SK-N-SH (cell line): ENCODE data around the gene R3HDM2. TPM values are rescaled to one million over a fixed set of nuclear protein-coding genes. Genes with fewer than 3 reads are reported as not detected.

Source experiments
- CTCF ChIA-PET: fragments of 300-600, 350-600 bp; formaldehyde crosslinking; extraction: SDS; loops from one replicate; lab custom pipeline; 2021; lab: Yijun Ruan, JAX
- POLR2A ChIA-PET: fragments of 350-600 bp; sonication (Branson Sonifier 250); formaldehyde crosslinking; extraction: SDS; loops from one replicate; lab custom pipeline; 2020; ENCODE audit warnings: antibody characterized with exemption, inconsistent platforms; lab: Yijun Ruan, JAX
- DNase-seq: peaks from one replicate; pipeline ENCODE4 v3.0.0; 2012
- H2AFZ ChIP-seq: fragments of 200-600 bp; sonication (generic); 2 replicates; pipeline ENCODE4 v1.8.1; 2016; ENCODE audit warnings: antibody characterized with exemption, mild to moderate bottlenecking, low read depth
- H3F3A ChIP-seq: fragments of 200-600 bp; sonication (generic); replicated peaks from 2 replicates; pipeline ENCODE3; 2016; ENCODE audit warnings: antibody characterized with exemption, mild to moderate bottlenecking; ENCODE audit not compliant: insufficient read depth
- H3K27ac ChIP-seq, 2 experiments: fragments of 200-500 bp in 1 of 2; fragments of 200-600 bp in 1 of 2; sonication (Bioruptor generic) in 1 of 2; sonication (generic), shearing (Covaris generic) in 1 of 2; 2 replicates each; pipeline versions ENCODE4 v1.5.1 to v1.6.1; 2014 to 2016; ENCODE audit warnings: low read depth in 2 of 2, inconsistent platforms in 1 of 2, low read length in 1 of 2, mild to moderate bottlenecking in 1 of 2, mixed read lengths in 1 of 2
- H3K27me3 ChIP-seq: fragments of 200-600 bp; sonication (generic), shearing (Covaris generic); 2 replicates; pipeline ENCODE4 v1.6.1; 2016; ENCODE audit warnings: mixed run types; ENCODE audit not compliant: insufficient read depth
- H3K36me3 ChIP-seq, 2 experiments: fragments of 200-500 bp in 1 of 2; fragments of 200-600 bp in 1 of 2; sonication (Bioruptor generic) in 1 of 2; sonication (generic) in 1 of 2; replicated peaks in 1 of 2; 2 replicates each; pipeline versions ENCODE3 to v1.5.1; 2014 to 2016; ENCODE audit warnings: low read length in 1 of 2, mild to moderate bottlenecking in 1 of 2; ENCODE audit not compliant: insufficient read depth in 2 of 2, control insufficient read depth in 1 of 2
- H3K4me1 ChIP-seq, 2 experiments: fragments of 200-500 bp in 1 of 2; fragments of 200-600 bp in 1 of 2; sonication (Bioruptor generic) in 1 of 2; sonication (generic), shearing (Covaris generic) in 1 of 2; 2 replicates each; pipeline versions ENCODE4 v1.5.1 to v1.6.1; 2014 to 2016; ENCODE audit warnings: low read depth in 1 of 2, low read length in 1 of 2, mixed run types in 1 of 2; ENCODE audit not compliant: insufficient read depth in 2 of 2, control insufficient read depth in 1 of 2
- H3K4me2 ChIP-seq: fragments of 200-600 bp; sonication (generic), shearing (Covaris generic); 2 replicates; pipeline ENCODE4 v1.6.1; 2017; ENCODE audit warnings: mixed run types
- H3K4me3 ChIP-seq, 2 experiments: fragments of 200-500 bp in 1 of 2; fragments of 200-600 bp in 1 of 2; sonication (Bioruptor generic) in 1 of 2; sonication (generic), shearing (Covaris generic) in 1 of 2; 2 replicates each; pipeline versions ENCODE4 v1.5.1 to v1.8.1; 2014 to 2016; ENCODE audit warnings: low read depth in 2 of 2, inconsistent platforms in 1 of 2, low read length in 1 of 2, mild to moderate bottlenecking in 1 of 2, mixed read lengths in 1 of 2, moderate library complexity in 1 of 2
- H3K79me2 ChIP-seq: fragments of 200-600 bp; sonication (generic); 2 replicates; pipeline ENCODE4 v1.8.1; 2017; ENCODE audit warnings: mild to moderate bottlenecking; ENCODE audit not compliant: insufficient read depth
- H3K9ac ChIP-seq: fragments of 200-600 bp; sonication (generic); 2 replicates; pipeline ENCODE4 v1.6.1; 2017; ENCODE audit warnings: mixed run types
- H3K9me2 ChIP-seq: fragments of 200-600 bp; sonication (generic); 2 replicates; pipeline ENCODE4 v1.6.1; 2017; ENCODE audit warnings: mixed run types
- H3K9me3 ChIP-seq: fragments of 200-600 bp; sonication (generic); 2 replicates; pipeline ENCODE4 v1.6.1; 2017; ENCODE audit warnings: mixed run types, mild to moderate bottlenecking, moderate library complexity
- H4K20me1 ChIP-seq: fragments of 200-600 bp; sonication (generic); 2 replicates; pipeline ENCODE4 v1.6.1; 2017; ENCODE audit warnings: mild to moderate bottlenecking, mixed run types; ENCODE audit not compliant: insufficient read depth
- CHD2 ChIP-seq: fragments of 150-350 bp; IDR thresholded peaks from 2 replicates; pipeline ENCODE4 v1.6.1; 2018; ENCODE audit warnings: low read length; ENCODE audit not compliant: partially characterized antibody
- ELF1 ChIP-seq: IDR thresholded peaks from 2 replicates; pipeline ENCODE4 v1.4.0; 2012
- EP300 ChIP-seq, 2 experiments: IDR thresholded peaks; 2 replicates each; pipeline versions ENCODE4 v1.4.0 to v1.6.1; 2012; ENCODE audit warnings: borderline replicate concordance in 1 of 2, low read depth in 1 of 2, low read length in 1 of 2
- FOSL2 ChIP-seq: IDR thresholded peaks from 2 replicates; pipeline ENCODE4 v1.4.0; 2012; ENCODE audit warnings: low read depth, mild to moderate bottlenecking, moderate library complexity, borderline replicate concordance
- FOXM1 ChIP-seq: IDR thresholded peaks from 2 replicates; pipeline ENCODE4 v1.4.0; 2012; ENCODE audit warnings: low read depth, mild to moderate bottlenecking
- GABPA ChIP-seq: IDR thresholded peaks from 2 replicates; pipeline ENCODE4 v1.4.0; 2012; ENCODE audit warnings: low read depth, mild to moderate bottlenecking
- GATA2 ChIP-seq: sonication (generic); formaldehyde crosslinking; IDR thresholded peaks from 2 replicates; pipeline ENCODE4 v1.5.0; 2020; ENCODE audit warnings: mild to moderate bottlenecking, missing genetic modification reagents
- JUND ChIP-seq: IDR thresholded peaks from 2 replicates; pipeline ENCODE4 v1.4.0; 2012
- MEF2A ChIP-seq: IDR thresholded peaks from 2 replicates; pipeline ENCODE4 v1.4.0; 2012; ENCODE audit warnings: low read depth, borderline replicate concordance
- MXI1 ChIP-seq: IDR thresholded peaks from 2 replicates; pipeline ENCODE4 v1.6.1; 2012; ENCODE audit warnings: mild to moderate bottlenecking, low read depth, low read length, improper control_type of control experiment
- NRF1 ChIP-seq: IDR thresholded peaks from 2 replicates; pipeline ENCODE4 v1.6.1; 2012; ENCODE audit warnings: low read depth, mild to moderate bottlenecking, low read length
- POLR2AphosphoS5 ChIP-seq: IDR thresholded peaks from 2 replicates; pipeline ENCODE4 v1.6.1; 2012; ENCODE audit warnings: low read depth, low read length
- RAD21 ChIP-seq: IDR thresholded peaks from 2 replicates; pipeline ENCODE4 v1.6.1; 2012; ENCODE audit warnings: mild to moderate bottlenecking, low read length
- RFX5 ChIP-seq: IDR thresholded peaks from 2 replicates; pipeline ENCODE4 v1.6.1; 2012; ENCODE audit warnings: mild to moderate bottlenecking, improper control_type of control experiment, low read length
- SIN3A ChIP-seq: IDR thresholded peaks from 2 replicates; pipeline ENCODE4 v1.6.1; 2012; ENCODE audit warnings: low read depth, mild to moderate bottlenecking, low read length, moderate library complexity, borderline replicate concordance
- WGBS: methylation state at CpG from one replicate; pipeline ENCODE4 v1.1.6; 2017; ENCODE audit warnings: low lambda C conversion rate; 5-methylcytosine and 5-hydroxymethylcytosine counted together
- polyA plus RNA-seq, 3 experiments: library from polyadenylated mRNA; depleted of rRNA; stranded (reverse); fragments of >200 nt; gene quantifications; 2 replicates each; pipeline ENCODE4 v1.2.3, GENCODE V29; 2012
- TF ChIP-seq, protein P1 (sequence below): IDR thresholded peaks from 2 replicates; pipeline ENCODE4 v1.4.0; 2012; ENCODE audit warnings: low read depth
- TF ChIP-seq, protein P2 (sequence below): IDR thresholded peaks from 2 replicates; pipeline ENCODE4 v1.4.0; 2012; ENCODE audit warnings: low read depth, borderline replicate concordance
- TF ChIP-seq, protein P3 (sequence below): IDR thresholded peaks from 2 replicates; pipeline ENCODE4; 2012
- TF ChIP-seq, protein P4 (sequence below): fragments of 150-350 bp; IDR thresholded peaks from 2 replicates; pipeline ENCODE4 v1.6.1; 2016; ENCODE audit warnings: mild to moderate bottlenecking, low read depth, low read length

Gene R3HDM2
- polyA plus RNA-seq, 1 of the 3 experiments (the other 2 are of a cell fraction): 23.1 TPM

DNA sequence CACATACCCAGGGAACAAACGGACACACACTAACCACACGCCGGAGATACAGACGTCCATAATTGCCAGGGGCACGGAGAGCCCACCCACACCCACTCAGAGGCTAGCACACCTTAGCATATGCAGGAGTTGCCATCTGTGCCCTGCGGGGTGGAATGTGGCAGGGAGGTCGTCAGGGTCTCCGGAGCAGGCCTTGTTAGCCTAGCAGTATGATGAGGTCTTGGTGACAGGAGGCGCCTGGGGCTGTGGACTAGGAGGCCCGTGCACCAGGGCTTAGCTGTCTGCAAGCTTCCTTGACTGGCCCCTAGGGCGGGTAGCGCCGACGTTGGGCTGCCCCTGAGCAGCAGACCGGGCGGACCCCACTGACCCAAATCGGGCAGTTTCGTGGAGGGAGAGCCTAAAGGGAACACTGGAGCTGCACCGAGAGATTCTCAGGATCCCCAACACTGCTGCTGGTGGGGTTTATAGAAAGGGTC is 189.9 kb downstream of the R3HDM2 start:
- Histone ChIP-seq H3K9me3 (no peaks in the 10 kb centered on the region), H3K4me2 (peak overlapping the region; percentile 96)
- POLR2A ChIA-PET: interaction anchor here (1.3 to 5.6 kb wide), 5 partner anchors 11 to 129 kb away, joined by 4 to 43 read pairs (median 7); partner anchors contain the start of genes LRP1 and SHMT2

DNA sequence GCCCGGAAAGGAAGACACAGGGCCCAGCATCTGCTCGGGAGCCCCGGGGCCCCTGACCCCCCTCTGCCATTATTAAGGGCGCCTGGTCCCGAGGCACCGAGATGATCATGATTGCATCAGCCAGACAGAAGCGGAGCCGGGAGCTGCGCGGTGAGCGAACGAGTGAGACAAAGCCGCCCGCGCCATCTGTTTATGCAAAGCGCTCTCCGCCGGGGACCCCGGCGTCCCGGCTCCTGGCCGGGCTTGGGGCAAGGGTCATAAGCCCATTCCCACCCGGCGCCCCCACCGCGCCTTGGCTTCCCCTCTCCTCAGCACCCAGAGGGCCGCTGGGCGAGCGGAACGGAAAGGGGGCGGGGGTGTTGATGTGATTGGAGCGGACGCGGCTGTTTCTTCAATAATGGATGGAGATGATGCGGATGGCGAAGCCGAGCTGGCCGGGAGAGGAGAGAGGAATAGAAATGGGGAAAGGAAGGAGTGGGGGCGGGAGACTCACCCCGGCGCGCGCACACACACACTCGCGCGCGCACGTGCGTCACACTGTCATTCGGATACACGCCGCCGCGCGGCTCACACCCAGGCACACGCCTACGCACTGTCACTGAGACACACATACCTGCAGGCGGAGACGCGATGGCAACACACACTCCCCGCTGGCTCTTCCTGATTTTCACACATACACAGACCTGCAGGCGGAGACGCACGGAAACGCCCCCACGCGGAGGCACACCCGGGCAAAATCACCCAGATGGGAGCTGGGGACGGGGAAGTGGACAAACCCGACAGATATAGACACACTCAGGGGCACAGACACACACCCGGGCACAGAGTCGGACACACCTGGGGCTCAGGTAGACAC is 190.5 kb downstream of the R3HDM2 start:
- no peaks in the 10 kb centered on the region for H3K36me3 ChIP-seq
- H3K27ac ChIP-seq: peak overlapping the region in 1 of 2 experiments; percentile 64; a peak in 2 of 4 replicates
- peak overlapping the region; percentile 96 for H3K4me2 ChIP-seq
- TF ChIP-seq, protein P1, sequence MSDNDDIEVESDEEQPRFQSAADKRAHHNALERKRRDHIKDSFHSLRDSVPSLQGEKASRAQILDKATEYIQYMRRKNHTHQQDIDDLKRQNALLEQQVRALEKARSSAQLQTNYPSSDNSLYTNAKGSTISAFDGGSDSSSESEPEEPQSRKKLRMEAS: peak; percentile 63; the same call in 1 of the 2 replicates
- TF ChIP-seq SIN3A (peak; percentile 56; the same call in 1 of the 2 replicates), POLR2AphosphoS5 (0 out of 2 replicates have a peak, but pooled peaks have one; percentile 32), MXI1 (peak; percentile 90), RFX5 (no peak), GATA2 (CRISPR knock-in tag) (peak; percentile 57), NRF1 (0 out of 2 replicates have a peak, but pooled peaks have one; percentile 41), FOSL2 (no peak), JUND (no peak), CHD2 (no peak)
- TF ChIP-seq, protein P2, sequence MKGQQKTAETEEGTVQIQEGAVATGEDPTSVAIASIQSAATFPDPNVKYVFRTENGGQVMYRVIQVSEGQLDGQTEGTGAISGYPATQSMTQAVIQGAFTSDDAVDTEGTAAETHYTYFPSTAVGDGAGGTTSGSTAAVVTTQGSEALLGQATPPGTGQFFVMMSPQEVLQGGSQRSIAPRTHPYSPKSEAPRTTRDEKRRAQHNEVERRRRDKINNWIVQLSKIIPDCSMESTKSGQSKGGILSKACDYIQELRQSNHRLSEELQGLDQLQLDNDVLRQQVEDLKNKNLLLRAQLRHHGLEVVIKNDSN: no peak
- TF ChIP-seq, protein P3, sequence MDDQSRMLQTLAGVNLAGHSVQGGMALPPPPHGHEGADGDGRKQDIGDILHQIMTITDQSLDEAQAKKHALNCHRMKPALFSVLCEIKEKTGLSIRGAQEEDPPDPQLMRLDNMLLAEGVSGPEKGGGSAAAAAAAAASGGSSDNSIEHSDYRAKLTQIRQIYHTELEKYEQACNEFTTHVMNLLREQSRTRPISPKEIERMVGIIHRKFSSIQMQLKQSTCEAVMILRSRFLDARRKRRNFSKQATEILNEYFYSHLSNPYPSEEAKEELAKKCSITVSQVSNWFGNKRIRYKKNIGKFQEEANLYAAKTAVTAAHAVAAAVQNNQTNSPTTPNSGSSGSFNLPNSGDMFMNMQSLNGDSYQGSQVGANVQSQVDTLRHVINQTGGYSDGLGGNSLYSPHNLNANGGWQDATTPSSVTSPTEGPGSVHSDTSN: peak; percentile 46; the same call in 1 of the 2 replicates
- TF ChIP-seq, protein P4, sequence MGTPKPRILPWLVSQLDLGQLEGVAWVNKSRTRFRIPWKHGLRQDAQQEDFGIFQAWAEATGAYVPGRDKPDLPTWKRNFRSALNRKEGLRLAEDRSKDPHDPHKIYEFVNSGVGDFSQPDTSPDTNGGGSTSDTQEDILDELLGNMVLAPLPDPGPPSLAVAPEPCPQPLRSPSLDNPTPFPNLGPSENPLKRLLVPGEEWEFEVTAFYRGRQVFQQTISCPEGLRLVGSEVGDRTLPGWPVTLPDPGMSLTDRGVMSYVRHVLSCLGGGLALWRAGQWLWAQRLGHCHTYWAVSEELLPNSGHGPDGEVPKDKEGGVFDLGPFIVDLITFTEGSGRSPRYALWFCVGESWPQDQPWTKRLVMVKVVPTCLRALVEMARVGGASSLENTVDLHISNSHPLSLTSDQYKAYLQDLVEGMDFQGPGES: no peak
- H3K27me3 ChIP-seq: peaks cover 19% of the 10 kb centered on the region; the same call in 1 of the 2 replicates
- peak overlapping the region; percentile 71; the same call in 1 of the 2 replicates for H2AFZ ChIP-seq
- H3K9me2 ChIP-seq: no peaks in the 10 kb centered on the region
- WGBS: under 1% methylated on average over 42 of the region's 72 CpGs
- H3F3A ChIP-seq: peaks cover 17% of the 10 kb centered on the region
- no peaks in the 10 kb centered on the region for H4K20me1 ChIP-seq
- H3K4me3 ChIP-seq: peak overlapping the region; percentile 58 to 72
- DNase-seq: peak; percentile 80
- POLR2A ChIA-PET: interaction anchor here (0.7 to 5.6 kb wide), 7 partner anchors 9 to 128 kb away, joined by 3 to 43 read pairs (median 6); partner anchors contain the start of genes LRP1 and SHMT2
- H3K79me2 ChIP-seq: no peaks in the 10 kb centered on the region
- CTCF ChIA-PET: interaction anchor here (0.9 to 31.5 kb wide), 22 partner anchors 12 to 231 kb away, joined by 3 to 937 read pairs (median 4); partner anchors contain the start of genes GLI1, INHBE, LRP1 and LRP1-AS
- H3K4me1 ChIP-seq: peaks cover 23 to 48% of the 10 kb centered on the region in 2 experiments; a peak in 2 of 4 replicates
- H3K9me3 ChIP-seq: no peaks in the 10 kb centered on the region
- peak overlapping the region; percentile 62; the same call in 1 of the 2 replicates for H3K9ac ChIP-seq

More for the DNA sequence above, 189.9 kb downstream of the R3HDM2 start:
- peak; percentile 63 for DNase-seq
- Histone ChIP-seq H4K20me1 (no peaks in the 10 kb centered on the region), H2AFZ (peak overlapping the region; percentile 71; the same call in 1 of the 2 replicates), H3K9ac (no peak overlapping the region), H3K4me3 (peak overlapping the region; percentile 58 to 72), H3K36me3 (no peaks in the 10 kb centered on the region), H3K9me2 (no peaks in the 10 kb centered on the region), H3F3A (peaks cover 17% of the 10 kb centered on the region), H3K79me2 (no peaks in the 10 kb centered on the region), H3K27me3 (peaks cover 19% of the 10 kb centered on the region; the same call in 1 of the 2 replicates), H3K27ac (no peak overlapping the region), H3K4me1 (peaks cover 23 to 46% of the 10 kb centered on the region in 2 experiments; a peak in 2 of 4 replicates)
- TF ChIP-seq MXI1 (no peak), FOXM1 (no peak), MEF2A (no peak), ELF1 (no peak), GABPA (no peak), CHD2 (no peak), RAD21 (no peak), EP300 (IDR thresholded peaks at IDR 0.05; ENCODE audit: borderline replicate concordance in 1 of 2, low read depth in 1 of 2, low read length in 1 of 2) (no peak)
- TF ChIP-seq, protein P3: no peak
- CTCF ChIA-PET: interaction anchor here (0.9 to 31.5 kb wide), 17 partner anchors 12 to 230 kb away, joined by 3 to 937 read pairs (median 5); partner anchors contain the start of genes GLI1, INHBE, LRP1 and LRP1-AS
- WGBS: 12% methylated on average over 5 of the region's 19 CpGs
